ENCODE results near the gene NACC2. TPM values are rescaled to one million over a fixed set of nuclear protein-coding genes. Genes with fewer than 3 reads are reported as not detected.

The NACC2 gene
- total and polyA plus RNA-seq, 9 of the 15 experiments (the other 6 are each of a cell fraction or from before 2014, with no cell fraction given), result 0.70 to 25.1 (median 5.6) TPM

DNA sequence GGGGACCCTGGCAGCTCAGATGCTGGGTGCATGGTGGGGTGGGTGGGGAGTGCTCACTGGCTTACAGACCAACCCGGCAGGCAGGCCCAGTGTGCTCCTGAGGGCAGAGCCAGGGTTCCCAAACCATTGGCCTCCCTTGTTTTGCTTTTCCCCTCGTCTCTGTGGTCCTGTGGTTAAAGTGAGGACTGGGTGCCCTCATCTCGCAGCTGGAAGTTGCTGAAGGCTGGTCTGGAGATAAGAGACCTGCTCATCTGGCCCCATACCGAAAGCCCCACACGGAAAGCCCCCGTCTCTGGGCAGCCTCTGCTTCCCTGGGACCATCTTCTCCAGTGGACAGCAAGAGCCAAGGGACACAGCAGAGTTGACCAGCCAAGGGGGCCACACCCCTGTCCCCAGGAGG, 9.8 kb upstream of the NACC2 start:
- BruUV-seq (replicated peaks), result no TSS peak
- FAIRE-seq, result no peak
- Histone ChIP-seq H2AFZ (ENCODE audit: low read depth, low read length) (no peak overlapping the region), H4K20me1 (replicated peaks; ENCODE audit: control insufficient read depth, insufficient read depth, low read length) (no peaks in the 10 kb centered on the region), H3K4me2 (ENCODE audit: insufficient read depth, low read length) (no peak overlapping the region), H3K27me3 (ENCODE audit: control insufficient read depth in 2 of 2, insufficient read depth in 2 of 2, low read length in 2 of 2) (no peaks in the 10 kb centered on the region), H3K9me1 (ENCODE audit: control insufficient read depth, insufficient read depth, low read length) (no peaks in the 10 kb centered on the region), H3K4me1 (replicated peaks in 1 of 2; ENCODE audit: control insufficient read depth in 2 of 2, insufficient read depth in 2 of 2, low read length in 2 of 2) (peaks cover 47 to 89% of the 10 kb centered on the region in 2 experiments), H3K27ac (ENCODE audit: extremely low read depth, low read depth, low read length) (no peak overlapping the region), H3K9ac (ENCODE audit: insufficient read depth in 1 of 2, low read depth in 2 of 2, low read length in 2 of 2) (peak overlapping the region in 1 of 2 experiments; percentile 64; a peak in 2 of 4 replicates), H3K4me3 (no peak overlapping the region), H3K36me3 (ENCODE audit: control insufficient read depth, insufficient read depth, low read length) (no peaks in the 10 kb centered on the region), H3K79me2 (ENCODE audit: control insufficient read depth, insufficient read depth, low read length) (no peaks in the 10 kb centered on the region; the same call in 2 of the 3 replicates), H3K9me3 (replicated peaks; ENCODE audit: control insufficient read depth, insufficient read depth, low read depth, low read length) (no peaks in the 10 kb centered on the region)
- no peak for DNase-seq (ENCODE audit: extremely low read depth in 1 of 4, low spot score in 3 of 4)
- no peak for ATAC-seq
- in situ Hi-C loops (cut with MboI) (no loop called here), intact Hi-C loops (cut with micrococcal nuclease) (no loop called here)
- WGBS (ENCODE audit: insufficient coverage, low coverage, missing lambda C conversion rate), result 29% methylated on average over 5 of the region's 6 CpGs
- CTCF ChIA-PET (ENCODE audit: low intra/inter-chr PET ratio), result no interaction called here
- TF ChIP-seq ATF1 (CRISPR knock-in tag; IDR thresholded peaks at IDR 0.05), result no peak
- TF ChIP-seq ATF1 (tag; IDR thresholded peaks at IDR 0.05), result no peak
- no peak for TF ChIP-seq MAFG (tag; conservative IDR thresholded peaks at IDR 0.05)
- TF ChIP-seq ERF (CRISPR knock-in tag; IDR thresholded peaks at IDR 0.05), result no peak
- TF ChIP-seq, protein P1, sequence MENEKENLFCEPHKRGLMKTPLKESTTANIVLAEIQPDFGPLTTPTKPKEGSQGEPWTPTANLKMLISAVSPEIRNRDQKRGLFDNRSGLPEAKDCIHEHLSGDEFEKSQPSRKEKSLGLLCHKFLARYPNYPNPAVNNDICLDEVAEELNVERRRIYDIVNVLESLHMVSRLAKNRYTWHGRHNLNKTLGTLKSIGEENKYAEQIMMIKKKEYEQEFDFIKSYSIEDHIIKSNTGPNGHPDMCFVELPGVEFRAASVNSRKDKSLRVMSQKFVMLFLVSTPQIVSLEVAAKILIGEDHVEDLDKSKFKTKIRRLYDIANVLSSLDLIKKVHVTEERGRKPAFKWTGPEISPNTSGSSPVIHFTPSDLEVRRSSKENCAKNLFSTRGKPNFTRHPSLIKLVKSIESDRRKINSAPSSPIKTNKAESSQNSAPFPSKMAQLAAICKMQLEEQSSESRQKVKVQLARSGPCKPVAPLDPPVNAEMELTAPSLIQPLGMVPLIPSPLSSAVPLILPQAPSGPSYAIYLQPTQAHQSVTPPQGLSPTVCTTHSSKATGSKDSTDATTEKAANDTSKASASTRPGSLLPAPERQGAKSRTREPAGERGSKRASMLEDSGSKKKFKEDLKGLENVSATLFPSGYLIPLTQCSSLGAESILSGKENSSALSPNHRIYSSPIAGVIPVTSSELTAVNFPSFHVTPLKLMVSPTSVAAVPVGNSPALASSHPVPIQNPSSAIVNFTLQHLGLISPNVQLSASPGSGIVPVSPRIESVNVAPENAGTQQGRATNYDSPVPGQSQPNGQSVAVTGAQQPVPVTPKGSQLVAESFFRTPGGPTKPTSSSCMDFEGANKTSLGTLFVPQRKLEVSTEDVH (IDR thresholded peaks at IDR 0.05; ENCODE audit: low read depth, partially characterized antibody), result no peak
- no peak for TF ChIP-seq HMG20A (CRISPR knock-in tag; conservative IDR thresholded peaks at IDR 0.05)
- TF ChIP-seq, protein P2, sequence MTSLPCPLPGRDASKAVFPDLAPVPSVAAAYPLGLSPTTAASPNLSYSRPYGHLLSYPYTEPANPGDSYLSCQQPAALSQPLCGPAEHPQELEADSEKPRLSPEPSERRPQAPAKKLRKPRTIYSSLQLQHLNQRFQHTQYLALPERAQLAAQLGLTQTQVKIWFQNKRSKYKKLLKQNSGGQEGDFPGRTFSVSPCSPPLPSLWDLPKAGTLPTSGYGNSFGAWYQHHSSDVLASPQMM (CRISPR knock-in tag; IDR thresholded peaks at IDR 0.05), result no peak
- no peak for TF ChIP-seq MYNN (IDR thresholded peaks at IDR 0.05)
- TF ChIP-seq MYNN (CRISPR knock-in tag; IDR thresholded peaks at IDR 0.05), result no peak
- no peak for TF ChIP-seq ZC3H4 (CRISPR knock-in tag; IDR thresholded peaks at IDR 0.05; ENCODE audit: borderline replicate concordance)
- TF ChIP-seq, protein P3, sequence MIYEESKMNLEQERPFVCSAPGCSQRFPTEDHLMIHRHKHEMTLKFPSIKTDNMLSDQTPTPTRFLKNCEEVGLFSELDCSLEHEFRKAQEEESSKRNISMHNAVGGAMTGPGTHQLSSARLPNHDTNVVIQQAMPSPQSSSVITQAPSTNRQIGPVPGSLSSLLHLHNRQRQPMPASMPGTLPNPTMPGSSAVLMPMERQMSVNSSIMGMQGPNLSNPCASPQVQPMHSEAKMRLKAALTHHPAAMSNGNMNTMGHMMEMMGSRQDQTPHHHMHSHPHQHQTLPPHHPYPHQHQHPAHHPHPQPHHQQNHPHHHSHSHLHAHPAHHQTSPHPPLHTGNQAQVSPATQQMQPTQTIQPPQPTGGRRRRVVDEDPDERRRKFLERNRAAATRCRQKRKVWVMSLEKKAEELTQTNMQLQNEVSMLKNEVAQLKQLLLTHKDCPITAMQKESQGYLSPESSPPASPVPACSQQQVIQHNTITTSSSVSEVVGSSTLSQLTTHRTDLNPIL (CRISPR knock-in tag; IDR thresholded peaks at IDR 0.05), result no peak
- no peak for TF ChIP-seq ZNF12 (CRISPR knock-in tag; IDR thresholded peaks at IDR 0.05)
- TF ChIP-seq ARID2 (IDR thresholded peaks at IDR 0.05), result no peak
- TF ChIP-seq SREBF2 (CRISPR knock-in tag; IDR thresholded peaks at IDR 0.05), result no peak
- TF ChIP-seq ZNF140 (CRISPR knock-in tag; IDR thresholded peaks at IDR 0.05), result no peak
- POLR2A ChIA-PET, result interaction anchor here (0.6 kb wide), 1 partner anchor 574 kb away, joined by 4 read pairs; no protein-coding TSS in a partner anchor

Measured in K562 (cell line).